Adrenal gland (tissue), 5 donors: ENCODE data around the gene PTGFR.

Experiments
- POLR2A ChIP-seq, 2 donors: fragments of 450-650 bp; IDR thresholded peaks; one replicate each; pipeline ENCODE4 v1.6.1; 2017; ENCODE audit warnings: antibody characterized with exemption in 2 of 2, mild to moderate bottlenecking in 2 of 2, moderate library complexity in 1 of 2
- TF ChIP-seq, protein P1 (sequence below), 6 experiments: fragments of 450-650 bp in 4 of 6; fragments of 200-600 bp in 2 of 6; sonication (generic) in 1 of 6; IDR thresholded peaks; 1 replicate in 5 of 6; 2 replicates in 1 of 6; pipeline versions ENCODE4 v1.5.1 to v1.8.0; 2016 to 2021; ENCODE audit warnings: antibody characterized with exemption in 6 of 6, mild to moderate bottlenecking in 2 of 6, moderate library complexity in 1 of 6
- donor health status: DM: no; HTN: no; CAD: no.

DNA sequence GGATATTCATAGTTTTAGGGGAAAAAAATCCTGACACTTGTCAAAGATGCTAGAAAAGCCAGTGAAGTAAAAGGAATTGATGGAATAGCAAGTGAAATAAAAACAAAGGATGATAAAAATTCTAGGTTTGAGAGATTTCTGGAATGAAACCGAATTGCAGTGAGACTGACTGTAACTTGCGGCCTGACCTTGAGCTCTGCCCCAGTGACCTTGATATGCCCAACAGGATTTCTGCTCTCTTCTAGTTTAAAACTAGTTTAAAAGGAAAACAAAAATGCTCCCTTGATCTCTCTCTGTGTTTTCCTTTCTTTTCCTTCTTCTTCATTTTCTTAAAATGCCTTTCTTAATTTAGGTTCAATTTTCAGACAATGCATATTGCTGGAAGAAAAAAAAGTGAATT lies 74.6 kb downstream of the PTGFR start:
- TF ChIP-seq, protein P1, sequence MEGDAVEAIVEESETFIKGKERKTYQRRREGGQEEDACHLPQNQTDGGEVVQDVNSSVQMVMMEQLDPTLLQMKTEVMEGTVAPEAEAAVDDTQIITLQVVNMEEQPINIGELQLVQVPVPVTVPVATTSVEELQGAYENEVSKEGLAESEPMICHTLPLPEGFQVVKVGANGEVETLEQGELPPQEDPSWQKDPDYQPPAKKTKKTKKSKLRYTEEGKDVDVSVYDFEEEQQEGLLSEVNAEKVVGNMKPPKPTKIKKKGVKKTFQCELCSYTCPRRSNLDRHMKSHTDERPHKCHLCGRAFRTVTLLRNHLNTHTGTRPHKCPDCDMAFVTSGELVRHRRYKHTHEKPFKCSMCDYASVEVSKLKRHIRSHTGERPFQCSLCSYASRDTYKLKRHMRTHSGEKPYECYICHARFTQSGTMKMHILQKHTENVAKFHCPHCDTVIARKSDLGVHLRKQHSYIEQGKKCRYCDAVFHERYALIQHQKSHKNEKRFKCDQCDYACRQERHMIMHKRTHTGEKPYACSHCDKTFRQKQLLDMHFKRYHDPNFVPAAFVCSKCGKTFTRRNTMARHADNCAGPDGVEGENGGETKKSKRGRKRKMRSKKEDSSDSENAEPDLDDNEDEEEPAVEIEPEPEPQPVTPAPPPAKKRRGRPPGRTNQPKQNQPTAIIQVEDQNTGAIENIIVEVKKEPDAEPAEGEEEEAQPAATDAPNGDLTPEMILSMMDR (IDR thresholded peaks at IDR 0.05): no peak
- no peak for TF ChIP-seq POLR2A (IDR thresholded peaks at IDR 0.05)
